Gastrocnemius medialis (tissue), 4 donors: ENCODE results near the gene MLST8. TPM values are rescaled to one million over a fixed set of nuclear protein-coding genes. Genes with fewer than 3 reads are reported as not detected.

Experiments
- ATAC-seq, 2 donors: fragments of 150-250 bp; one replicate each; pipeline ENCODE4 v1.9.1; 2016
- DNase-seq, 2 donors: peaks; one replicate each; pipeline ENCODE4 v3.0.0-alpha.2; 2019
- H3K27ac ChIP-seq, 4 donors: fragments of 200-600 bp; sonication (generic); 1 replicate in 1 of 4; 2 replicates in 3 of 4; pipeline ENCODE4 v1.5.1; 2016 to 2018; ENCODE audit warnings: mild to moderate bottlenecking in 2 of 4, moderate library complexity in 1 of 4
- H3K27me3 ChIP-seq, 3 donors: fragments of 200-600 bp; sonication (generic) in 2 of 3; 1 replicate in 1 of 3; 2 replicates in 2 of 3; pipeline versions ENCODE4 v1.5.1 to v1.6.0; 2016 to 2019; ENCODE audit warnings: mild to moderate bottlenecking in 1 of 3, moderate library complexity in 1 of 3
- H3K36me3 ChIP-seq, 2 donors: fragments of 200-600 bp; sonication (generic) in 1 of 2; one replicate each; pipeline ENCODE4 v1.5.1; 2017 to 2018
- H3K4me1 ChIP-seq, 2 donors: fragments of 200-600 bp; sonication (generic) in 1 of 2; one replicate each; pipeline ENCODE4 v1.5.1; 2016 to 2017; ENCODE audit warnings: mild to moderate bottlenecking in 2 of 2
- H3K4me3 ChIP-seq, 4 donors: fragments of 200-600 bp; sonication (generic) in 3 of 4; 1 replicate in 1 of 4; 2 replicates in 3 of 4; pipeline ENCODE4 v1.5.1; 2016 to 2019; ENCODE audit warnings: mild to moderate bottlenecking in 2 of 4
- H3K9me3 ChIP-seq, 3 donors: fragments of 200-600 bp; sonication (generic) in 2 of 3; 1 replicate in 1 of 3; 2 replicates in 2 of 3; pipeline ENCODE4 v1.5.1; 2016 to 2019
- CTCF ChIP-seq, 5 experiments: fragments of 450-650 bp in 3 of 5; fragments of 200-600 bp in 2 of 5; sonication (generic) in 2 of 5; IDR thresholded peaks in 4 of 5; conservative IDR thresholded peaks in 1 of 5; 1 replicate in 4 of 5; 2 replicates in 1 of 5; pipeline ENCODE4 v1.5.1; 2016 to 2019; ENCODE audit warnings: antibody characterized with exemption in 5 of 5, mild to moderate bottlenecking in 3 of 5, moderate library complexity in 3 of 5
- POLR2A ChIP-seq, 2 donors: fragments of 450-650 bp; IDR thresholded peaks; one replicate each; pipeline ENCODE4 v1.6.1; 2017; ENCODE audit warnings: antibody characterized with exemption in 2 of 2, mild to moderate bottlenecking in 2 of 2, moderate library complexity in 2 of 2
- in situ Hi-C, 4 donors: fragments of 200-750 bp; cut with MboI; loops; one replicate each; pipeline versions ENCODE4 v1.15.0 to v1.8.0; 2017; ENCODE audit warnings: low sequenced_read_pairs in 4 of 4
- intact Hi-C: fragments of 100-400 bp; cut with DNase I; formaldehyde crosslinking; loops from one replicate; pipeline ENCODE4 v1.15.1; 2023; ENCODE audit warnings: low total_unique reads
- total RNA-seq, 4 donors: library from RNA; depleted of rRNA; stranded (reverse); fragments of >200 nt; gene quantifications; one replicate each; pipeline versions ENCODE4 v1.1.0 to v1.2.3, GENCODE V29; 2016

Gene MLST8, protein sequence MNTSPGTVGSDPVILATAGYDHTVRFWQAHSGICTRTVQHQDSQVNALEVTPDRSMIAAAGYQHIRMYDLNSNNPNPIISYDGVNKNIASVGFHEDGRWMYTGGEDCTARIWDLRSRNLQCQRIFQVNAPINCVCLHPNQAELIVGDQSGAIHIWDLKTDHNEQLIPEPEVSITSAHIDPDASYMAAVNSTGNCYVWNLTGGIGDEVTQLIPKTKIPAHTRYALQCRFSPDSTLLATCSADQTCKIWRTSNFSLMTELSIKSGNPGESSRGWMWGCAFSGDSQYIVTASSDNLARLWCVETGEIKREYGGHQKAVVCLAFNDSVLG
- total RNA-seq = 10 to 100 TPM; 40.3 to 77.0 (median 73.5) TPM

- H3K27ac ChIP-seq = peak within 1 kb of the TSS; percentile 96 to 100 (median 100)
- peaks cover 19 to 20% of the 10 kb centered on the region in 2 donors for H3K4me1 ChIP-seq
- ATAC-seq (peak; percentile 87 to 91), DNase-seq (peak; percentile 70 to 78)
- in situ Hi-C loops (no loop called here), intact Hi-C loops (loop anchor here (1.0 kb wide), 3 partner anchors 9 to 63 kb away; partner anchors contain the start of genes E4F1, PGP and RNPS1)
- H3K9me3 ChIP-seq = no peaks in the 10 kb centered on the region
- H3K27me3 ChIP-seq = no peaks in the 10 kb centered on the region
- peak within 1 kb of the TSS; percentile 82 to 94 (median 92) for H3K4me3 ChIP-seq
- TF ChIP-seq CTCF (IDR thresholded peaks at IDR 0.05 in 4 of 5, conservative IDR thresholded peaks at IDR 0.05 in 1 of 5) (peak in 1 of 5 experiments; percentile 42), POLR2A (IDR thresholded peaks at IDR 0.05) (peak; percentile 73 to 80)
- peaks cover 0 to 35% of the 10 kb centered on the region in 2 donors for H3K36me3 ChIP-seq
These were observed at the start of gene MLST8 for GRCh38 chr16:2205104-2205966. MLST8 (plus strand) TSS chr16:2205454; CDS start chr16:2206086, 632 bp downstream.

DNA sequence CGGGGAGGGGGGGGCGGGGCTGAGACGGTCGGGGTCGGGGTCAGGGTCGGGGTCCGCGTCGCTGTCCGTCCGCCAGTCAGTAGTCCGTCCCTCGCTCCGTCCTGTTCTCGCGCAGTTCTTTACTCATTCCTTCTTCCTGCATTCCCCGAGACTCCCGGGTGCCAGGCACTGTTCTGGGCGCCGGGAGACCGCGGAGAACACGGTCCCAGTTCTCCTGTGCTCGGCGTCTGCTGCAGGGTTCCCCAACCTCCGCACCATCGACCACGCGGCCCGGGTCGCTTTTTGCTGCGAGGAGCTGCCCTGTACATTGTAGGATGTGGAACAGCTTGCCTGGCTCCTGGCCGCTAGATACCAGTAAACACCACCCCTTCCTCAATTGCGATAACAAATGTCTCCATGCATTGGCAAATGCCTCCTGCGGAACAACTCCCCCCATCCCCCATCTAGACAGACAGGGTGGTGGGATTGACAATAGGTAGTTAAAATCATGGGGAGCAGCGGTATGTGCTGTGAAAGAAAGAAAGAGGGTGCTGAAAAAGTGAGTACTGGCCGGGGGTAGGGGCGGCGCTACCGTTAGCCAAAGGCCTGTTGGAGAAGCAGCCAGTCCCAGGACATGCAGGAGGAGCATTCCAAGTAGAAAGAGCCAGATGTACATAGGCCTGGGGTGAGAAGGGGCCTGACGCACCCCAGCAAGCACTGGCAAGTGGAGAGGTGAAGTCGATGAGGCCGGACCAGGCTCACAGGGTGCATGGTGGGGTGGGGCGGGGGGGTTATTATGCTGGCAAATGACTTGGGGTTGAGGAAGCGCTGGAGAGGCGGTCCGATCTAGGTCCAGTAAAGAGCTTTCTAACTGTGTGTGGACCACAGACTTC, 49.0 kb upstream of the MLST8 start:
- Histone ChIP-seq H3K27me3 (no peaks in the 10 kb centered on the region), H3K9me3 (no peaks in the 10 kb centered on the region), H3K36me3 (no peaks in the 10 kb centered on the region), H3K4me1 (peaks cover 48 to 63% of the 10 kb centered on the region in 2 donors), H3K27ac (peak overlapping the region; percentile 56 to 83 (median 72)), H3K4me3 (peak overlapping the region; percentile 57 to 82 (median 74))
- intact Hi-C loops (loop anchor here (1.0 to 5.0 kb wide), 3 partner anchors 95 to 516 kb away; partner anchors contain the start of genes ECI1 and RNPS1), in situ Hi-C loops (no loop called here)
- DNase-seq = no peak
- TF ChIP-seq CTCF (IDR thresholded peaks at IDR 0.05 in 4 of 5, conservative IDR thresholded peaks at IDR 0.05 in 1 of 5) (no peak), POLR2A (IDR thresholded peaks at IDR 0.05) (no peak)
- ATAC-seq = no peak

DNA sequence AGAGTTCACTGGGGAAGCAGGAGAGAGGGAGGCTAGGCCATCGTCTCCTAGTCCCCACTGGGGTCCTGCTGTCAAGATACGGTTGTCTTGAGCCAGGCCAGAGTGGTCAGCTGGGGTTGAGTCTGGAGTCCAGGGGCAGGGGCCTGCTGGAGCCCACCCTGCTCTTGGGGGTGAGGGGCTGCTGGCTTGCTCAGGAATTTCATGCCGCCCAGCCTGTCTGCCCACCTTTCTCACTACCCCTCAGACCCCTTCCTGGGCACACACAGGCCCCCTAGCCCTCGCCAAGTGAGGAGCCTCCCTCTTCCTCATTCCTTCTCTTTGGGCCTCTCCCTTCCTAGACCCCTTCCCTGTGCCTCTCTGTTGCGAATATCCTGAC, 48.4 kb upstream of the MLST8 start:
- in situ Hi-C loops (no loop called here), intact Hi-C loops (loop anchor here (5.0 kb wide), 1 partner anchor 515 kb away; no protein-coding TSS in a partner anchor)
- H3K4me1 ChIP-seq = peaks cover 42 to 60% of the 10 kb centered on the region in 2 donors
- H3K4me3 ChIP-seq = peak overlapping the region; percentile 57 to 82 (median 74)
- H3K9me3 ChIP-seq = no peaks in the 10 kb centered on the region
- peak overlapping the region in 3 of 4 donors; percentile 18 to 76 (median 28) for H3K27ac ChIP-seq
- no peaks in the 10 kb centered on the region for H3K36me3 ChIP-seq
- no peak for ATAC-seq
- TF ChIP-seq CTCF (IDR thresholded peaks at IDR 0.05 in 4 of 5, conservative IDR thresholded peaks at IDR 0.05 in 1 of 5) (no peak), POLR2A (IDR thresholded peaks at IDR 0.05) (no peak)
- no peak for DNase-seq
- H3K27me3 ChIP-seq = no peaks in the 10 kb centered on the region
